HG03520 (cell line): ENCODE data around the gene P3H3.
"Not testable (repeated sequence)": the region's sequence is repeated elsewhere in the genome, so short reads cannot be mapped to it uniquely, and the experiment has no call there.

ENCODE experiments used
- ATAC-seq: cut with Tn5 transposase; IDR thresholded peaks from one replicate; pipeline ENCODE4 v1.9.1; 2021; ENCODE audit warnings: mild to moderate bottlenecking, moderate library complexity; ENCODE audit not compliant: unreplicated experiment

The P3H3 gene

DNA sequence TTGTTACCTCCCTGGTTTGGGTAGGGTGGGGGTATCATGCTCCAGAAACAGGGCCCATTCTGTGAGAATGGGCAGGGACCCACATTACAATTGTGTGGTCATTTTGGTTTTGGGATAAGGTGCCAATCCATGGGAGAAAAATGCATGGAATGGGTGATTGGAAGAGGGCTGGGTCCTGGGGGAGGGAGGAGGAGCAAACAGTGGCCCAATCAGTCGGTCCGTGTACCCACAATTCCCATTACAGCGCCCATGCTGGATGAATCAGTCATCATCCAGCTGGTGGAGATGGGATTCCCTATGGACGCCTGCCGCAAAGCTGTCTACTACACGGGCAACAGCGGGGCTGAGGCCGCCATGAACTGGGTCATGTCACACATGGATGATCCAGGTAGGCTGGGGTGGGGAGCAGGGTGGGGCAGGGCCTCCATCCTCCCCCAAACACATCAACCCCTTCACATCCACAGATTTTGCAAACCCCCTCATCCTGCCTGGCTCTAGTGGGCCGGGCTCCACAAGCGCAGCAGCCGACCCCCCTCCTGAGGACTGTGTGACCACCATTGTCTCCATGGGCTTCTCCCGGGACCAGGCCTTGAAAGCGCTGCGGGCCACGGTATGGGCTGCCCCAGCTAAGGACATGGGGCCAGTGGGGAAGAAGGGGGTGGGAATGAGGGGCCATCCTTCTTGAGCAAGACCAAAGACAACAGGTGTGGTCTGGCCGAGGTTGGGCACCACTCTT is 35.5 kb downstream of the P3H3 start:
- no peak for ATAC-seq

- not testable (repeated sequence) for ATAC-seq
Observed at GRCh38 chr12:6865307-6865706, 37.1 kb downstream of the P3H3 start.

DNA sequence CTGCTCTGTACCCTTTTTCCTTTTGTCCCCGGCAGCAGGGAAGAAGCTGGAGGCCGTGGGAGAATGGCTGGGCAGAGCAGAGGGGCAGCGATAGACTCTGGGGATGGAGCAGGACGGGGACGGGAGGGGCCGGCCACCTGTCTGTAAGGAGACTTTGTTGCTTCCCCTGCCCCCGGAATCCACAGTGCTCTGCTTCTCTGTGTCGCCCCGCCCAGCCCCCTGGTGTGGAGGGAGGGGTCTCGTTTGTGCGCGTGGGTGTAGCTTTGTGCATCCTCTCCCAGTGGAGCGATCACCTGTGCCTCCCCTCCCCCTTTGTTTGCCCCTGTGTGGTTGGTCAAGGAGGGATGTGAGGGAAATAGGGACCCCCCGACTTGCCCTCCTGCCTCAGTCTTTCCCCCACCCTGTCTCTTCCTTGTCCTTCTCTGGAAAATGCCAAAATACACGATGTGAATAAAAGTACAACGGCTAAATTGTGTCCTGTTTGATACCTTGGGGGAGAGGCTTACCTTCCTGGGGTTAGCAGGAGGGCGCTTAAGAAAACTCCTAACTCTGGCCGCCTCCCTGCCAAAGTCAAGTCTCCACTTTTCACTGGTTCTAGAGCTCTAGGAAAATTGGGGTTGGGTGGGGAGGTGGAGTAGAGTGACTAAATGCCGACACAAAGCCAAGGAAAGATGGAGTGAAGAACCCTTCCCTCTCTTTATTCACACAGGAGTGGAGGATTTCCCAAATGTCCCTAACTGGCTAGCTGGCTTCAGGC is 38.1 kb downstream of the P3H3 start:
- no peak for ATAC-seq

- no peak for ATAC-seq
Observed at GRCh38 chr12:6866920-6867412, 38.8 kb downstream of the P3H3 start.

DNA sequence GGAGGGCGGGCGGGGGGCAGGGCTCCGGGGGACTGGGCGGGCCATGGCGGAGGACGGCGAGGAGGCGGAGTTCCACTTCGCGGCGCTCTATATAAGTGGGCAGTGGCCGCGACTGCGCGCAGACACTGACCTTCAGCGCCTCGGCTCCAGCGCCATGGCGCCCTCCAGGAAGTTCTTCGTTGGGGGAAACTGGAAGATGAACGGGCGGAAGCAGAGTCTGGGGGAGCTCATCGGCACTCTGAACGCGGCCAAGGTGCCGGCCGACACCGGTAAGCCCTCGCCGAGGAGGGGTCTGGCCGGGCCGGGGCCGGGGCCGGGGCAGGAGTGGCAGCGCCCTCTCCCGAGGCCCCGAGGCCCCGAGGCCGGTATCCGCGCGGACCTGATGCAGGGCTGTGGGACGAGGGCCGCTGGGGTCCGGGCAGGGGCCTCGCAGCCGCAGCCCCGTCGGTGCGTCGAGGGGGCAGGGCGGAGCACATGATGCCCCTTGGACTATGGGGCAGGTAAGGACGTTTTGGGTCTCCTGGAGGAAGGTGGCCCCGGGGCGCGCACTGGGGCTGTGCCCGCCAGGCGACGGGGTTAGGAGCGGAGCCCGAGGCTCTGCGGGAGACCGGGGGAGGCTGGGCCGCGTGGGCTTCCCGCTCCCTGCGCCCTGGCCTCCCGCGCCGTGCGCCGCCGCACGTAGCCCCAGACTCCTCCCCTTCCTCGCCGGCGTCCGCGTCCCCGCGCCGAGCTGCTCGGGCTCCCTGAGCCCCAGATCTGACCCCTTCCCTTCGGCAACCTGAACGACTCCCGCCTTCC is 39.4 kb downstream of the P3H3 start, which contains the start of gene TPI1:
Gene TPI1, plus strand, starts transcription at position 119 of the 798 bp plus-strand sequence. Its CDS starts 36 bp downstream, at position 155.
- peak; percentile 54 for ATAC-seq

GRCh38 chr12:6868211-6869048 is 40.2 kb downstream of the P3H3 start:
- ATAC-seq, result no peak

GRCh38 chr12:6869049-6870021 is 41.1 kb downstream of the P3H3 start:
- no peak for ATAC-seq

DNA sequence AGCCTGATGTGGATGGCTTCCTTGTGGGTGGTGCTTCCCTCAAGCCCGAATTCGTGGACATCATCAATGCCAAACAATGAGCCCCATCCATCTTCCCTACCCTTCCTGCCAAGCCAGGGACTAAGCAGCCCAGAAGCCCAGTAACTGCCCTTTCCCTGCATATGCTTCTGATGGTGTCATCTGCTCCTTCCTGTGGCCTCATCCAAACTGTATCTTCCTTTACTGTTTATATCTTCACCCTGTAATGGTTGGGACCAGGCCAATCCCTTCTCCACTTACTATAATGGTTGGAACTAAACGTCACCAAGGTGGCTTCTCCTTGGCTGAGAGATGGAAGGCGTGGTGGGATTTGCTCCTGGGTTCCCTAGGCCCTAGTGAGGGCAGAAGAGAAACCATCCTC is 42.1 kb downstream of the P3H3 start:
- ATAC-seq, result not testable (repeated sequence)

DNA sequence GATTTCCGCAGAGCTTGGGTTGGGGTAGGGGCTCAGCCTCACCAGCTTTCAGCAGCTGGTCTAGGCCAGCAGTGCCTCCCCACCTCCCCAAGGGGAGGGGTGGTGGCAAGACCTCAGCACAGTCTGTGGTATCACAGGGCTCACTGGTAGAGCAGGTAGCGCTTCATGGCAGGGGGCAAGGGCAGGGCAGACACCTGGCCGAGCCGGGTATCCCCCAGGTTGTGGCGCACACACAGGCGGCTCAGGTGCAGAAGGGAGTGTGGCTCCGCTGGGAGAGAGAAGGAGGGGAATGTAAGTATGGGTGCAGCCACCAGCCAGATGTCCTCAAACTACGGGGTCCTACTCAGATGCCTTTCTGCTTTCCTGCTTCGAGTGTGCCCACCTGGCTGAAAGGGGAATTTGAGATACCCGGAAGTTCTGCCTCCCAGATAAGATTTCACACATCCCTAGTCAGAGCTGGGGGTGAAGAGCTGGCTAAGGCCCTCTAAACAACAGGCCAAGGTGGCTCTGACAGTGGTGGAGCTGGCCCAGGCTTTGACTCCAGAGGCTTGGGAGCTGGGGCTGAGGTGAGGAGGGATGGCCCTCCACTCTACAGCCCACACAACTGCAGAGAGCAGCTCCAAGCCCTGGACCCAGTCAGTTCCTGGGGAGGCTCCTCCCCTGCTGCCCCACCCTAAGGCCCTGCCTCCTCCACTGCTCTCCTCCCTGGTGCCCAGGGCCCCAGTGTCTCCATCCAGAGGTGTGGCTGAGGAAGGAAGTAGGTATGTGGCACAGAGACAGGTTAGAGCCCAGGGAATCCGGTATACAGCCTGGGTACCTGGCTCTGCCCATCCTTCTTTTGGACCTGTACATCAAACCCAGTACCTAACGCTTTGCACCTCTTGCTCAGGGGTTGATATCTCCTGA is 43.1 kb downstream of the P3H3 start:
- ATAC-seq, result no peak

DNA sequence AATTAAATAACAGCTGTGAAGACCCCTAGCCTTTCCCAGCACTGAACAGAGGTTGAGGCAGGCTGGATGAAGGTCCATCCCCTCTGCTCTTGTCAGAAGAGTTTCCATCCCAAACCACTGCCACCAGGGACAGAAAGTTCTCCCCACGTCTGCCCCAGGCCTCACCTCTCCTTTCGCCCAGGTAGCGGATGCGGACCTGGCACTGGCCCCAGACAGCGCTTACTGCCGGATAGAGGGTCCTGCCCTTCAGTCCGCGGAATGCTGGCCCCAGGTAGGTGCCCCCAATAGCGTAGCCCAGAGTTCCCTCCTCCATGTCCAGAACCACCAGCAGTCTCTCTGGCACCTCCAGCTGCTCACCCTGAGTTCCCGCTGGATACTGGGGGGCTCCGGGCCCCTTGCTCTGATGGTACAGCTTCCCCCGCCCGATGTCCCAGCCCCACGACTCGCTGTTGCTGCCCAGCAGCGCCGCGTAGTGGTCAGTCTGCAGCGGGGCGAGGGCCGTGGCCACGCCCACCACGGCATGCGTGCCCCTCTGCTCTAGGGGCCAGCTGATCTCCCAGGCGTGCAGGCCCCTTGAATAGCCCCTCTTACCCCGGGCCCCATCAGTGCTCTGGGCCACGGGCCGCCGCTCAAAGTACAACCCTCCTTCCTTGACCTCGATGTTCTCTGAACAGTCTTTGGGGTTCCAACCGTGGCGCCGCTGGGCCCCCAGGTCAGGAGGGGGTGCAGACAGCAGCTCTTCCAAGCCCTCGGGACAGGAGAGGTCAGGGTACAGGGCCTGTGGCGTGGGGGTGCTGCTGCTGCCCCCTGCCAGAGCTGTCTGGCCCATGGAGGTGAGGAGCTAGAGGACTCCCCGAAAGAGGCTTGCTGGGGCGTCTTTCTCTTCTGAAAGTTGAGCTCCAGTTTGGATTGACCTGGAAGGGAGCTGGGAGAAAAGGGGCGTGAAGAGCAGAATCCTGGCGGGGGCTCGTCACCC is 44.2 kb downstream of the P3H3 start:
- no peak for ATAC-seq

DNA sequence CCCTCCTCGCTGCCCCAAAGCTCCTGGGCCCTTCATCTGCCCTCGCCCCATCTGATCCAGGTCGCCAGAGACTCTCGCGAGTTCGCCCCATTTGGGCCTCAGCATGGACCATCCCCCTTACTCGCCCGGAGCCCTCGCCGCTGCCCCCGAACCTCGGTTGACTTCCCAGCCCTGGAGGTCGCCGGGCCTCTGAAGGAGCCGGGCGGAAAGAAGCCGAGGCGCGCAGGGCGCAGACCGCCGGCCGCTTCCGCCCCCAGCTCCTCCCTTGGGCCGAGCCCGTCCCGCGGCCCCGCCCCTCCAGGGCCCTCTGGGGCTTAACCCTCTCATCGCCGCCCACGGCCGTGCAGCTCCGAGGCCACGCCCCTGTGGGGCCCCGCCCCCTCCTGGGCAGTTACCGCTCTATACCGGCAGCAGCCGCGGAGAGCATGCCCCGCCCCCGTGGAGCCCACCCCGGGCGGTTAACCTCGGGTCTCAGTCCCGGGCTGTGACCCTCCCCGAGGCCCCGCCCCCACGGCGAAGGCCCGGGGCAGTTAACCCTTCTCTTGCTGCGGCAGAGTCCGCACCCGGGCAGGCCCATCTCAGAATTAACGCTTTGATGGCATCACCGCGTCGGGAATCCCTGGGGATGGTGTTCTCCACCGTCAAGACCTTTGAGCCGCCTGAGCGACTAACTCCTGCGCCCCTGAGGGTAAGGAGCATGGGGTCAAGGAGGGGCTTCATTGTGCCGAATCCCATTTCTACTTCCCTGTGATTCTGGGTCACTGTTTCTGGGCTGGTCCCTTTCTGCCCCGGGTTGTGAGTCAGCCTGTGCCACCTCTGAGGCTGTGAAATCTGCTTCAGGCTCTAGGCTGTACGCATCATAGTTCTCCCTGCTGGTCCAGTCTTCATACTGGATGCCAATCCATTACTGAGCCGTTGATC is 45.1 kb downstream of the P3H3 start, which contains the start of gene SPSB2:
Gene SPSB2, minus strand, starts transcription at position 210 of the 921 bp plus-strand sequence. CDS start 402 bp downstream, outside the sequence.
- ATAC-seq, result peak; percentile 75

- not testable (repeated sequence) for ATAC-seq
Observed at GRCh38 chr12:6874015-6874368, 45.8 kb downstream of the P3H3 start.

DNA sequence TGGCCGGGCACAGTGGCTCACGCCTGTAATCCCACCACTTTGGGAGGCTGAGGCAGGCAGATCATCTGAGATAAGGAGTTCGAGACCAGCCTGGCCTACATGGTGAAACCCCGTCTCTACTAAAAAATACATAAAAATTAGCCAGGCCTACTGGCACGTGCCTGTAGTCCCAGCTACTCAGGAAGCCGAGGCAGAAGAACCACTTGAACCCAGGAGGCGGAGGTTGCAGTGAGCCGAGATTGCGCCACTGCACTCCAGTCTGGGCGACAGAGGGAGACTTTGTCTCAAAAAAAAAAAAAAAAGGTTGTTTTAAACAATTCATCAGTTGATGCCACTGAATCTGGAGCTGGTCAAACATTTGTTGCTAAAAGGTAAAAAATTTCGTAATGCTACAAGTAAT is 51.6 kb downstream of the P3H3 start:
- ATAC-seq, result not testable (repeated sequence)

DNA sequence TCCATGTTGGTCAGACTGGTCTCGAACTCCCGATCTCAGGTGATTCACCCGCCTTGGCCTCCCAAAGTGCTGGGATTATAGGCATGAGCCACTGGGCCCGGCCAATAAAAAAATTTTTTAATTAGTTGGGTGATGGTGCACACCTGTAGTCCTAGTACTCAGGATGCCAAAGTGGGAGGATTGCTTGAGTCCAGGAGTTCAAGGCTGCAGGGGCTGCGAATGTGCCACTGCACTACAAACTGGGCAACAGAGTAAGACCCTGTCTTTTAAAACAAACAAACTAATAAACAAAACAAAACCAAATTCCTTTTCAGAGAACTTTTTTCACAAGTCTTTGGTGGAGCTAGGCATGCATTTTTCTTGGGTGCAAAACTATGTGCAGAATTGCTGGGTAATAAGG is 55.0 kb downstream of the P3H3 start:
- no peak for ATAC-seq

DNA sequence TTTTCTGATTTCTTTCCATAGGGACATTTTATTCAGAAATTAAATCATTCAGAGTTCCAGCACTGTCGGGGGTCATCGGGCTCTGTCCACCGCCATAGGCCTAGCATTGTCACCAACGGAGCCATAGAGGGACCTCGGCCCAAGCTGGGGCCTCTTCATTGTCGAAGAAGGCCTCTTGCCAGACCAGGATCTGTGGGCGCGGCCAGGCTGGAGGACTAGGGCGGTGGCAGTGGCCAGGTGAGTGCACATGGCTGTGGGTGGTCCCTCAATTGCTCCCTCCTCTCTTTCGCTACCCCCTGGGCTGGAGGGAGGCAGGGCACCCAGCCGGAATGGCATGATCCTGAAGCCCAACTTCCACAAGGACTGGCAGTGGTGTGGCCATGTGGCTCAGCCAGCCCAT is 55.5 kb downstream of the P3H3 start:
- no peak for ATAC-seq

GRCh38 chr12:6884539-6884938 is 56.3 kb downstream of the P3H3 start:
- no peak for ATAC-seq
